ENCODE measurements around the gene BARX1.
"Not testable (repeated sequence)": the region's sequence is repeated elsewhere in the genome, so short reads cannot be mapped to it uniquely, and the experiment has no call there.

GRCh38 chr9:93963489-93963888 lies 8.3 kb upstream of the BARX1 start:
- TF ChIP-seq ZNF184 (CRISPR knock-in tag; IDR thresholded peaks at IDR 0.05); POLR2A (conservative IDR thresholded peaks at IDR 0.05); SIRT6 (IDR thresholded peaks at IDR 0.05; ENCODE audit: low read depth, low read length); CEBPB (tag; IDR thresholded peaks at IDR 0.05); CREB3 (tag; conservative IDR thresholded peaks at IDR 0.05; ENCODE audit: low read depth); STAT5B (CRISPR knock-in tag; IDR thresholded peaks at IDR 0.05); POLR2AphosphoS2 (IDR thresholded peaks at IDR 0.05; ENCODE audit: low read length); MAFK (IDR thresholded peaks at IDR 0.05; ENCODE audit: low read length): not testable (repeated sequence)
